RWPE2 (cell line): Measurements from ENCODE around the gene SPAST.
"Not testable (repeated sequence)": the region's sequence is repeated elsewhere in the genome, so short reads cannot be mapped to it uniquely, and the experiment has no call there.

Experiments used
- ATAC-seq: fragments of 200-7000 bp; cut with Tn5 transposase; 3 replicates; pipeline ENCODE4 v1.9.1; 2021; ENCODE audit warnings: low read depth
- DNase-seq: peaks from one replicate; pipeline ENCODE4 v3.0.0-alpha.2; 2020; ENCODE audit warnings: low spot score
- H3K27ac ChIP-seq: fragments of 450-650 bp; 2 replicates; pipeline ENCODE4 v1.5.1; 2017; ENCODE audit warnings: mild to moderate bottlenecking; ENCODE audit not compliant: poor library complexity, severe bottlenecking
- H3K27me3 ChIP-seq: fragments of 250-450 bp; sonication (Bioruptor Pico); 2 replicates; pipeline ENCODE4 v1.5.1; 2021; ENCODE audit warnings: mild to moderate bottlenecking, moderate library complexity; ENCODE audit not compliant: insufficient read depth, poor library complexity, severe bottlenecking
- H3K36me3 ChIP-seq: fragments of 250-450 bp; sonication (Bioruptor Pico); 2 replicates; pipeline ENCODE4 v1.5.1; 2020; ENCODE audit warnings: low read depth, mild to moderate bottlenecking, moderate library complexity
- H3K4me1 ChIP-seq: fragments of 250-450 bp; sonication (Bioruptor Pico); 2 replicates; pipeline ENCODE4 v1.5.1; 2021; ENCODE audit warnings: mild to moderate bottlenecking, moderate library complexity; ENCODE audit not compliant: insufficient read depth, poor library complexity, severe bottlenecking
- H3K4me3 ChIP-seq: fragments of 250-450 bp; sonication (Bioruptor Pico); 2 replicates; pipeline ENCODE4 v1.5.1; 2021; ENCODE audit warnings: mild to moderate bottlenecking, moderate library complexity; ENCODE audit not compliant: severe bottlenecking
- H3K9me3 ChIP-seq: fragments of 250-450 bp; sonication (Bioruptor Pico); 2 replicates; pipeline ENCODE4 v1.5.1; 2021; ENCODE audit warnings: mild to moderate bottlenecking, moderate library complexity; ENCODE audit not compliant: severe bottlenecking
- TF ChIP-seq, protein P1 (sequence below): fragments of 450-650 bp; IDR thresholded peaks from one replicate; pipeline ENCODE4 v1.5.1; 2017; ENCODE audit warnings: mild to moderate bottlenecking, moderate library complexity; ENCODE audit not compliant: poor library complexity, severe bottlenecking

Gene SPAST

GRCh38 chr2:32172870-32173269 is 109.5 kb downstream of the SPAST start:
- DNase-seq (no peak), ATAC-seq (no peak)
- no peak overlapping the region for H3K27ac ChIP-seq
- H3K4me3 ChIP-seq: no peak overlapping the region
- TF ChIP-seq, protein P1, sequence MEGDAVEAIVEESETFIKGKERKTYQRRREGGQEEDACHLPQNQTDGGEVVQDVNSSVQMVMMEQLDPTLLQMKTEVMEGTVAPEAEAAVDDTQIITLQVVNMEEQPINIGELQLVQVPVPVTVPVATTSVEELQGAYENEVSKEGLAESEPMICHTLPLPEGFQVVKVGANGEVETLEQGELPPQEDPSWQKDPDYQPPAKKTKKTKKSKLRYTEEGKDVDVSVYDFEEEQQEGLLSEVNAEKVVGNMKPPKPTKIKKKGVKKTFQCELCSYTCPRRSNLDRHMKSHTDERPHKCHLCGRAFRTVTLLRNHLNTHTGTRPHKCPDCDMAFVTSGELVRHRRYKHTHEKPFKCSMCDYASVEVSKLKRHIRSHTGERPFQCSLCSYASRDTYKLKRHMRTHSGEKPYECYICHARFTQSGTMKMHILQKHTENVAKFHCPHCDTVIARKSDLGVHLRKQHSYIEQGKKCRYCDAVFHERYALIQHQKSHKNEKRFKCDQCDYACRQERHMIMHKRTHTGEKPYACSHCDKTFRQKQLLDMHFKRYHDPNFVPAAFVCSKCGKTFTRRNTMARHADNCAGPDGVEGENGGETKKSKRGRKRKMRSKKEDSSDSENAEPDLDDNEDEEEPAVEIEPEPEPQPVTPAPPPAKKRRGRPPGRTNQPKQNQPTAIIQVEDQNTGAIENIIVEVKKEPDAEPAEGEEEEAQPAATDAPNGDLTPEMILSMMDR: no peak
- no peaks in the 10 kb centered on the region for H3K4me1 ChIP-seq
- no peaks in the 10 kb centered on the region for H3K27me3 ChIP-seq
- peaks cover 58% of the 10 kb centered on the region for H3K36me3 ChIP-seq
- H3K9me3 ChIP-seq: no peaks in the 10 kb centered on the region

GRCh38 chr2:32182667-32183066 is 119.3 kb downstream of the SPAST start:
- ATAC-seq: no peak
- Histone ChIP-seq H3K4me3 (no peak overlapping the region), H3K27ac (no peak overlapping the region), H3K27me3 (no peaks in the 10 kb centered on the region), H3K36me3 (peaks cover 53% of the 10 kb centered on the region), H3K9me3 (no peaks in the 10 kb centered on the region), H3K4me1 (no peaks in the 10 kb centered on the region)
- no peak for DNase-seq
- TF ChIP-seq, protein P1: no peak

DNA sequence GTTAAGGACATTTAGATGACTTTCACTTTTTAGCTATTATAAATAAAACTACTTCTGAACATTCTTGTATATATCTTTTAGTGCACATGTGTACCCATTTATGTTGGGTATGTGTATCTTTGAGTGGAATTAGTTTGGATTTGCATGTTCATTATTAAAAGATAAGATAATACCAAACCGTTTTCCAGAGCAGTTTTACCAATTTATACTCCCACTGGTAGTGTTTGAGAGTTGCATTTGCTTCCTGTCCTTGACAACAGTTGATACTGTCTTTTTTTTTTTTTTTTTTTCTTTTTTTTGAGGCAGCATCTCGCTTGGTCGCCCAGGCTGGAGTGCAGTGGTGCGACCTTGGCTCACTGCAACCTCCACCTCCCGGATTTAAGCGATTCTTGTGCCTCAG is 125.7 kb downstream of the SPAST start:
- TF ChIP-seq, protein P1: no peak
- DNase-seq (no peak), ATAC-seq (no peak)
- no peak overlapping the region for H3K4me3 ChIP-seq
- H3K4me1 ChIP-seq: peaks cover 6% of the 10 kb centered on the region
- H3K36me3 ChIP-seq: peaks cover 63% of the 10 kb centered on the region
- no peaks in the 10 kb centered on the region for H3K27me3 ChIP-seq
- H3K9me3 ChIP-seq: no peaks in the 10 kb centered on the region
- H3K27ac ChIP-seq: peak overlapping the region; percentile 15

DNA sequence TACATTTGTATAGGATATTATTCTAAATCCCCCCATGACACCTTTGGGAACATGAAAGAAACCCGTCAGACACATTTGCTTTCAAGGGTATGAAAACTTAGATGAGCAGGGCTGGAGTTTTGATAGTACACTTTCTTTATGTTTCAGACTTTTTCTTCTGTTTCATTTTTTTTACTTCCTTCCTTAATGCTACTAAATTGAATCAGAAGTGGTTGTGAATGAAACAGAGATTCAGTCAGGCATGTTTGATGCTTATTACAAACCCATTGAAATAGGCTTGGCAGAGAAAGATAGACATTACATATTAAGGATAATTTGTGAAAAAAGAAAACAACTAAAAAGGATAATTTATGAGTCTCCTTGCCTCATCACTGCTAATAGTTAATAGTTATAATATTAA is 129.1 kb downstream of the SPAST start:
- TF ChIP-seq, protein P1: no peak
- H3K36me3 ChIP-seq: peaks cover 50% of the 10 kb centered on the region

DNA sequence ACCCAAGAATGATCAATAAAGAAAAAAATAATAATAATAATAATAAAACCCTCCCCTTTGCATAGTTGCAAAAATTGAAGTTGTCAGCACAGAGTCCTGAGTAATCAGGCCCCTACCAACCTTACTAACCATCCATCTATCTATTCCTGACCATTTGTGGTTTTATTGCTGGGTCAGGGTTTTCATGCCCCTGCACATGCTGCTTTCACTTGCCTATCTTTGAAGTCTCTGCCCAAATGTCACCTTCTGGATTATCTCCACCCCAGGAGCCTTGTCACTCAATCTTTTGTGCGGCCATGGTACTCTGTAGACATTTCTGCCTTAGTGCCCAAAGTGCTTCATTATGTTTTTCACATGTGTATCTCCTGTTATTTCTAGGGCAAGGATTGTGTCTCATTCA is 137.5 kb downstream of the SPAST start:
- no peaks in the 10 kb centered on the region for H3K27me3 ChIP-seq
- TF ChIP-seq, protein P1: no peak
- no peak overlapping the region for H3K27ac ChIP-seq
- no peaks in the 10 kb centered on the region for H3K9me3 ChIP-seq
- DNase-seq (no peak), ATAC-seq (no peak)
- H3K36me3 ChIP-seq: peaks cover 50% of the 10 kb centered on the region
- no peaks in the 10 kb centered on the region for H3K4me1 ChIP-seq
- H3K4me3 ChIP-seq: no peak overlapping the region

More for the DNA sequence above, 129.1 kb downstream of the SPAST start:
- H3K27ac ChIP-seq: no peak overlapping the region
- H3K4me1 ChIP-seq: peaks cover 6% of the 10 kb centered on the region
- no peaks in the 10 kb centered on the region for H3K27me3 ChIP-seq
- no peak overlapping the region for H3K4me3 ChIP-seq
- DNase-seq (no peak), ATAC-seq (no peak)
- no peaks in the 10 kb centered on the region for H3K9me3 ChIP-seq

GRCh38 chr2:32203428-32203827 is 140.1 kb downstream of the SPAST start:
- H3K27me3 ChIP-seq, DNase-seq, H3K9me3 ChIP-seq, H3K4me1 ChIP-seq, ATAC-seq, H3K27ac ChIP-seq, H3K4me3 ChIP-seq: not testable (repeated sequence)
- peaks cover 34% of the 10 kb centered on the region for H3K36me3 ChIP-seq
